Measurements from ENCODE around the gene ADAM8.

Gene ADAM8

GRCh38 chr10:133273534-133274143 is 3.0 kb downstream of the ADAM8 start:
- DNase-seq: no peak
- Mint-ChIP-seq H3K4me1 (peaks cover 21% of the 10 kb centered on the region), H3K9me3 (no peaks in the 10 kb centered on the region), H3K27me3 (ENCODE audit: low read depth, poor library complexity) (peaks cover 13% of the 10 kb centered on the region), H3K36me3 (ENCODE audit: low read depth) (no peaks in the 10 kb centered on the region), H3K27ac (no peak overlapping the region), H3K4me3 (no peak overlapping the region)
- TF ChIP-seq CTCF (IDR thresholded peaks at IDR 0.05): no peak

- H3K9me3 Mint-ChIP-seq: no peaks in the 10 kb centered on the region
- H3K4me3 Mint-ChIP-seq: no peak overlapping the region
- no peak overlapping the region for H3K27ac Mint-ChIP-seq
- H3K36me3 Mint-ChIP-seq (ENCODE audit: low read depth): no peaks in the 10 kb centered on the region
- no peak for DNase-seq
- no peak for TF ChIP-seq CTCF (IDR thresholded peaks at IDR 0.05)
- peaks cover 13% of the 10 kb centered on the region for H3K27me3 Mint-ChIP-seq (ENCODE audit: low read depth, poor library complexity)
- H3K4me1 Mint-ChIP-seq: peaks cover 15% of the 10 kb centered on the region
These were observed 3.7 kb downstream of the ADAM8 start for GRCh38 chr10:133272964-133273420.

GRCh38 chr10:133272301-133272963 is 4.2 kb downstream of the ADAM8 start:
- TF ChIP-seq CTCF (IDR thresholded peaks at IDR 0.05): no peak
- DNase-seq: no peak
- no peaks in the 10 kb centered on the region for H3K9me3 Mint-ChIP-seq
- H3K27me3 Mint-ChIP-seq (ENCODE audit: low read depth, poor library complexity): peaks cover 13% of the 10 kb centered on the region
- H3K27ac Mint-ChIP-seq: no peak overlapping the region
- no peak overlapping the region for H3K4me3 Mint-ChIP-seq
- no peaks in the 10 kb centered on the region for H3K36me3 Mint-ChIP-seq (ENCODE audit: low read depth)
- H3K4me1 Mint-ChIP-seq: peaks cover 9% of the 10 kb centered on the region

- Mint-ChIP-seq H3K27me3 (ENCODE audit: low read depth, poor library complexity) (peaks cover 13% of the 10 kb centered on the region), H3K4me1 (peaks cover 9% of the 10 kb centered on the region), H3K4me3 (no peak overlapping the region), H3K9me3 (no peaks in the 10 kb centered on the region), H3K27ac (no peak overlapping the region), H3K36me3 (ENCODE audit: low read depth) (no peaks in the 10 kb centered on the region)
- TF ChIP-seq CTCF (IDR thresholded peaks at IDR 0.05): no peak
- no peak for DNase-seq
These were observed 5.0 kb downstream of the ADAM8 start for GRCh38 chr10:133271521-133272300.

GRCh38 chr10:133270773-133271297 is 5.8 kb downstream of the ADAM8 start:
- Mint-ChIP-seq H3K27ac (no peak overlapping the region), H3K4me1 (peaks cover 5% of the 10 kb centered on the region), H3K4me3 (no peak overlapping the region), H3K27me3 (ENCODE audit: low read depth, poor library complexity) (peaks cover 10% of the 10 kb centered on the region), H3K36me3 (ENCODE audit: low read depth) (no peaks in the 10 kb centered on the region), H3K9me3 (no peaks in the 10 kb centered on the region)
- no peak for TF ChIP-seq CTCF (IDR thresholded peaks at IDR 0.05)
- no peak for DNase-seq
